ENCODE data around the gene MPRIP. TPM values are rescaled to one million over a fixed set of nuclear protein-coding genes. Genes with fewer than 3 reads are reported as not detected.

MPRIP gene
- polyA plus RNA-seq, 1 donor (not counting 4 experiments of a cell fraction or from before 2014, with no cell fraction given), result 113 TPM

GRCh38 chr17:17154981-17155380 is 112.7 kb downstream of the MPRIP start:
- no peaks in the 10 kb centered on the region for H3K27me3 ChIP-seq (ENCODE audit: control insufficient read depth, extremely low read depth, insufficient read depth, low read length)

DNA sequence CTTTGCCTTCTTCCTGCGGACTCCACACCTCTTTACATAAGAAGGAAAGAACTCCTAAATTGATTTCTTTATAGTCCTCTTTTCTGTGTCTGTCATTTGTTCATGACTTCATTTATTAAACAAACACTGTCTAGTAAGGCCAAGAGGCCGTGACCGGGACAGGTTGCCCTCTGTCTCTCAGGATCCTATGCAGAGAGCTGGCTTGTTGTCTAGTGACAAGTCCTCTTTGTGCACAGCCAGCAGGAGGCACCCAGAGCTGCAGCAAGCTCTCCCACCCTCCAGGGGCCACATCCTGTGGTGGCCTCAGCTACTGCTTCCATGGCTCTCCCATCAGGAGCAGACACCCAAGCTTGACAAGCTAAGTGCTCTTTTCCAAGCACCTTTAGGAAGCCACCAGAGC is 113.3 kb downstream of the MPRIP start:
- H3K27me3 ChIP-seq (ENCODE audit: control insufficient read depth, extremely low read depth, insufficient read depth, low read length), result no peaks in the 10 kb centered on the region
- peaks cover 46 to 52% of the 10 kb centered on the region in 2 experiments for H3K36me3 ChIP-seq (ENCODE audit: control insufficient read depth in 2 of 2, extremely low read depth in 1 of 2, insufficient read depth in 2 of 2, low read length in 2 of 2)
- H3K9me3 ChIP-seq (ENCODE audit: control insufficient read depth, low read depth, low read length), result no peaks in the 10 kb centered on the region
- DNase-seq (ENCODE audit: low read depth, low spot score) (no peak), FAIRE-seq (no peak)
- peak overlapping the region; percentile 43 for H3K4me2 ChIP-seq (ENCODE audit: control insufficient read depth, extremely low read depth, insufficient read depth, low read depth, low read length)
- no peak overlapping the region for H3K4me3 ChIP-seq (ENCODE audit: control insufficient read depth in 2 of 3, extremely low read depth in 1 of 3, insufficient read depth in 2 of 3, low read depth in 1 of 3, low read length in 3 of 3)
- TF ChIP-seq, protein P1, sequence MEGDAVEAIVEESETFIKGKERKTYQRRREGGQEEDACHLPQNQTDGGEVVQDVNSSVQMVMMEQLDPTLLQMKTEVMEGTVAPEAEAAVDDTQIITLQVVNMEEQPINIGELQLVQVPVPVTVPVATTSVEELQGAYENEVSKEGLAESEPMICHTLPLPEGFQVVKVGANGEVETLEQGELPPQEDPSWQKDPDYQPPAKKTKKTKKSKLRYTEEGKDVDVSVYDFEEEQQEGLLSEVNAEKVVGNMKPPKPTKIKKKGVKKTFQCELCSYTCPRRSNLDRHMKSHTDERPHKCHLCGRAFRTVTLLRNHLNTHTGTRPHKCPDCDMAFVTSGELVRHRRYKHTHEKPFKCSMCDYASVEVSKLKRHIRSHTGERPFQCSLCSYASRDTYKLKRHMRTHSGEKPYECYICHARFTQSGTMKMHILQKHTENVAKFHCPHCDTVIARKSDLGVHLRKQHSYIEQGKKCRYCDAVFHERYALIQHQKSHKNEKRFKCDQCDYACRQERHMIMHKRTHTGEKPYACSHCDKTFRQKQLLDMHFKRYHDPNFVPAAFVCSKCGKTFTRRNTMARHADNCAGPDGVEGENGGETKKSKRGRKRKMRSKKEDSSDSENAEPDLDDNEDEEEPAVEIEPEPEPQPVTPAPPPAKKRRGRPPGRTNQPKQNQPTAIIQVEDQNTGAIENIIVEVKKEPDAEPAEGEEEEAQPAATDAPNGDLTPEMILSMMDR (optimal IDR thresholded peaks at IDR 0.05 in 1 of 3, IDR thresholded peaks at IDR 0.05 in 1 of 3, conservative IDR thresholded peaks at IDR 0.05 in 1 of 3; ENCODE audit: extremely low read depth in 1 of 3, insufficient read depth in 2 of 3, low read length in 3 of 3), result no peak
- TF ChIP-seq EZH2 (IDR thresholded peaks at IDR 0.05; ENCODE audit: low read length), result no peak
- H3K9me1 ChIP-seq (ENCODE audit: control insufficient read depth, extremely low read depth, insufficient read depth, low read length), result peaks cover 7% of the 10 kb centered on the region
- H3K27ac ChIP-seq (ENCODE audit: control insufficient read depth, insufficient read depth, low read length), result peak overlapping the region; percentile 27
- dilution Hi-C loops (cut with MboI; ENCODE audit: extremely low pct_ligation_motif_present, low sequenced_read_pairs), result no loop called here
- peaks cover 52% of the 10 kb centered on the region for H3K4me1 ChIP-seq (ENCODE audit: control insufficient read depth, extremely low read depth, insufficient read depth, low read length)
- peaks cover 6% of the 10 kb centered on the region for H4K20me1 ChIP-seq (ENCODE audit: control insufficient read depth, extremely low read depth, insufficient read depth, low read length)
- peaks cover 2% of the 10 kb centered on the region for H3K79me2 ChIP-seq (ENCODE audit: control insufficient read depth, insufficient read depth, low read length)
- H2AFZ ChIP-seq (ENCODE audit: control insufficient read depth, low read length), result no peak overlapping the region
- H3K9ac ChIP-seq (ENCODE audit: control insufficient read depth, extremely low read depth, insufficient read depth, low read length), result no peak overlapping the region

More at GRCh38 chr17:17154981-17155380, 112.7 kb downstream of the MPRIP start:
- Histone ChIP-seq H3K9ac (ENCODE audit: control insufficient read depth, extremely low read depth, insufficient read depth, low read length) (no peak overlapping the region), H3K9me1 (ENCODE audit: control insufficient read depth, extremely low read depth, insufficient read depth, low read length) (peaks cover 7% of the 10 kb centered on the region), H3K9me3 (ENCODE audit: control insufficient read depth, low read depth, low read length) (no peaks in the 10 kb centered on the region), H4K20me1 (ENCODE audit: control insufficient read depth, extremely low read depth, insufficient read depth, low read length) (peaks cover 6% of the 10 kb centered on the region), H3K4me3 (ENCODE audit: control insufficient read depth in 2 of 3, extremely low read depth in 1 of 3, insufficient read depth in 2 of 3, low read depth in 1 of 3, low read length in 3 of 3) (no peak overlapping the region), H2AFZ (ENCODE audit: control insufficient read depth, low read length) (no peak overlapping the region), H3K4me1 (ENCODE audit: control insufficient read depth, extremely low read depth, insufficient read depth, low read length) (peaks cover 58% of the 10 kb centered on the region), H3K27ac (ENCODE audit: control insufficient read depth, insufficient read depth, low read length) (no peak overlapping the region), H3K36me3 (ENCODE audit: control insufficient read depth in 2 of 2, extremely low read depth in 1 of 2, insufficient read depth in 2 of 2, low read length in 2 of 2) (peaks cover 44 to 53% of the 10 kb centered on the region in 2 experiments), H3K79me2 (ENCODE audit: control insufficient read depth, insufficient read depth, low read length) (peaks cover 2% of the 10 kb centered on the region), H3K4me2 (ENCODE audit: control insufficient read depth, extremely low read depth, insufficient read depth, low read depth, low read length) (no peak overlapping the region)
- dilution Hi-C loops (cut with MboI; ENCODE audit: extremely low pct_ligation_motif_present, low sequenced_read_pairs), result no loop called here
- FAIRE-seq (no peak), DNase-seq (ENCODE audit: low read depth, low spot score) (no peak)
- TF ChIP-seq, protein P1 (optimal IDR thresholded peaks at IDR 0.05 in 1 of 3, IDR thresholded peaks at IDR 0.05 in 1 of 3, conservative IDR thresholded peaks at IDR 0.05 in 1 of 3; ENCODE audit: extremely low read depth in 1 of 3, insufficient read depth in 2 of 3, low read length in 3 of 3), result no peak
- no peak for TF ChIP-seq EZH2 (IDR thresholded peaks at IDR 0.05; ENCODE audit: low read length)
